Measurements from ENCODE around the gene CCDC141. TPM values are rescaled to one million over a fixed set of nuclear protein-coding genes. Genes with fewer than 3 reads are reported as not detected.

CCDC141 gene
- total RNA-seq, 1 donor from 2014 or later = not detected

GRCh38 chr2:178834086-178834485 lies 215.9 kb downstream of the CCDC141 start:
- H3K36me3 ChIP-seq (ENCODE audit: control insufficient read depth, insufficient read depth, low read length) = no peaks in the 10 kb centered on the region
- no peak overlapping the region for H3K4me3 ChIP-seq (ENCODE audit: low read depth, low read length)
- TF ChIP-seq CTCF (IDR thresholded peaks at IDR 0.05; ENCODE audit: insufficient read depth, low read length, poor library complexity, severe bottlenecking) = no peak
- H3K27me3 ChIP-seq (ENCODE audit: control insufficient read depth, insufficient read depth, low read length) = no peaks in the 10 kb centered on the region
- DNase-seq (ENCODE audit: low read depth) = no peak

- DNase-seq (ENCODE audit: low read depth) = no peak
- TF ChIP-seq CTCF (IDR thresholded peaks at IDR 0.05; ENCODE audit: insufficient read depth, low read length, poor library complexity, severe bottlenecking) = no peak
- H3K27me3 ChIP-seq (ENCODE audit: control insufficient read depth, insufficient read depth, low read length) = no peaks in the 10 kb centered on the region
- no peaks in the 10 kb centered on the region for H3K36me3 ChIP-seq (ENCODE audit: control insufficient read depth, insufficient read depth, low read length)
- H3K4me3 ChIP-seq (ENCODE audit: low read depth, low read length) = no peak overlapping the region
These were observed 216.6 kb downstream of the CCDC141 start for GRCh38 chr2:178833382-178833781.

GRCh38 chr2:178830451-178830850 lies 219.5 kb downstream of the CCDC141 start:
- no peak for DNase-seq (ENCODE audit: low read depth)
- Histone ChIP-seq H3K4me3 (ENCODE audit: low read depth, low read length) (no peak overlapping the region), H3K36me3 (ENCODE audit: control insufficient read depth, insufficient read depth, low read length) (no peaks in the 10 kb centered on the region), H3K27me3 (ENCODE audit: control insufficient read depth, insufficient read depth, low read length) (no peaks in the 10 kb centered on the region)
- no peak for TF ChIP-seq CTCF (IDR thresholded peaks at IDR 0.05; ENCODE audit: insufficient read depth, low read length, poor library complexity, severe bottlenecking)

GRCh38 chr2:178829981-178830380 lies 220.0 kb downstream of the CCDC141 start:
- no peak for DNase-seq (ENCODE audit: low read depth)
- no peak overlapping the region for H3K4me3 ChIP-seq (ENCODE audit: low read depth, low read length)
- no peak for TF ChIP-seq CTCF (IDR thresholded peaks at IDR 0.05; ENCODE audit: insufficient read depth, low read length, poor library complexity, severe bottlenecking)
- H3K27me3 ChIP-seq (ENCODE audit: control insufficient read depth, insufficient read depth, low read length) = no peaks in the 10 kb centered on the region
- no peaks in the 10 kb centered on the region for H3K36me3 ChIP-seq (ENCODE audit: control insufficient read depth, insufficient read depth, low read length)

- DNase-seq (ENCODE audit: low read depth) = no peak
These were observed 220.5 kb downstream of the CCDC141 start for GRCh38 chr2:178829299-178829960.

More at GRCh38 chr2:178829299-178829960, 220.5 kb downstream of the CCDC141 start:
- Histone ChIP-seq H3K36me3 (ENCODE audit: control insufficient read depth, insufficient read depth, low read length) (no peaks in the 10 kb centered on the region), H3K27me3 (ENCODE audit: control insufficient read depth, insufficient read depth, low read length) (no peaks in the 10 kb centered on the region), H3K4me3 (ENCODE audit: low read depth, low read length) (no peak overlapping the region)
- no peak for TF ChIP-seq CTCF (IDR thresholded peaks at IDR 0.05; ENCODE audit: insufficient read depth, low read length, poor library complexity, severe bottlenecking)

Data from kidney epithelial cell (primary cell).